BE2C (cell line): ENCODE data around the gene KIF23.

Experiments used
- DNase-seq: peaks from one replicate; pipeline ENCODE4 v3.0.0-alpha.2; 2020
- H3K27me3 ChIP-seq: fragments of 250-450 bp; sonication (Bioruptor Pico); 2 replicates; pipeline ENCODE4 v1.5.1; 2020; ENCODE audit warnings: mild to moderate bottlenecking
- H3K36me3 ChIP-seq: fragments of 250-450 bp; sonication (Bioruptor Pico); 2 replicates; pipeline ENCODE4 v1.5.1; 2020; ENCODE audit warnings: mild to moderate bottlenecking
- H3K4me1 ChIP-seq: fragments of 250-450 bp; sonication (Bioruptor Pico); 2 replicates; pipeline ENCODE4 v1.5.1; 2020
- H3K4me3 ChIP-seq: 2 replicates; pipeline ENCODE4 v1.5.1; 2011; ENCODE audit warnings: low read depth, low read length
- H3K9me3 ChIP-seq: fragments of 250-450 bp; sonication (Bioruptor Pico); 2 replicates; pipeline ENCODE4 v1.5.1; 2020
- TF ChIP-seq, protein P1 (sequence below): IDR thresholded peaks from 2 replicates; pipeline ENCODE4 v1.5.1; 2012; ENCODE audit warnings: mild to moderate bottlenecking, low read depth, low read length

Gene KIF23

GRCh38 chr15:69468241-69469121 is 54.3 kb downstream of the KIF23 start:
- no peaks in the 10 kb centered on the region for H3K36me3 ChIP-seq

DNA sequence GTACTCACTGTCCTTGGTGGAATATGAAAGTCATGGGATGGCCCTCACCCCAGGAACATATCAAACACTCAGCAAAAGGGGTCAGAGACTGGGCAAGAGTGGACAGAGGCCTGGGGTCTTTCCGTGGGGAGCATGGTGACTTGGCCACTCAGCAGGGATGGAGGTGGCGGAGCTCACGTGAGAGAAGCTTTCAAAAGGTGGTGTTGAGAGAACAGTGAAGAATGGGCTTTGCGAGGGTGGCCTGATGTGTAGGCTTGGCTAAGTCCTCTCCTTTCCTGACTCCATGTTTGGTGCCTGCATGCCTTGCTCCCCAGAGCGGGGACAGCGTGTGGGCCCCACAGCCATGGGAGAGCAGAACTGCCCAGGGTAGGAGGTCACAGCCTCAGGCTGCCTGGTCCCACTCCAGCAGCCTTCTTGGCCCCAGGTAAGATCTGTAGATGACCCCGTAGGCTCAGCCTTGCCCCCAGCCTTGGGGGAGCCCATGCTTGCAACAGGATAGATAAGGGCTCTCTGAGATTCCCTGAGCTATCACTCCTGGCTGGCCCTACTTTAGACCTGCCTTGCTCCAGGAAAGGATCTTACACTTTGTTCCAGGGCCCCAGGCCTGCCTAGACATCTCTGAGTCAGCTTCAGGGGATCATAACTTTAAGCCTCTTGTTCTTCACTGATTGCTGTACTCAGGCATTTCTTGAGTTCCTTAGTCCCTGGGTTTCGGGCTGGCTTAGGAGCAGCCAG is 55.5 kb downstream of the KIF23 start:
- H3K9me3 ChIP-seq = no peaks in the 10 kb centered on the region
- H3K4me1 ChIP-seq = peaks cover 21% of the 10 kb centered on the region
- no peak overlapping the region for H3K4me3 ChIP-seq
- TF ChIP-seq, protein P1, sequence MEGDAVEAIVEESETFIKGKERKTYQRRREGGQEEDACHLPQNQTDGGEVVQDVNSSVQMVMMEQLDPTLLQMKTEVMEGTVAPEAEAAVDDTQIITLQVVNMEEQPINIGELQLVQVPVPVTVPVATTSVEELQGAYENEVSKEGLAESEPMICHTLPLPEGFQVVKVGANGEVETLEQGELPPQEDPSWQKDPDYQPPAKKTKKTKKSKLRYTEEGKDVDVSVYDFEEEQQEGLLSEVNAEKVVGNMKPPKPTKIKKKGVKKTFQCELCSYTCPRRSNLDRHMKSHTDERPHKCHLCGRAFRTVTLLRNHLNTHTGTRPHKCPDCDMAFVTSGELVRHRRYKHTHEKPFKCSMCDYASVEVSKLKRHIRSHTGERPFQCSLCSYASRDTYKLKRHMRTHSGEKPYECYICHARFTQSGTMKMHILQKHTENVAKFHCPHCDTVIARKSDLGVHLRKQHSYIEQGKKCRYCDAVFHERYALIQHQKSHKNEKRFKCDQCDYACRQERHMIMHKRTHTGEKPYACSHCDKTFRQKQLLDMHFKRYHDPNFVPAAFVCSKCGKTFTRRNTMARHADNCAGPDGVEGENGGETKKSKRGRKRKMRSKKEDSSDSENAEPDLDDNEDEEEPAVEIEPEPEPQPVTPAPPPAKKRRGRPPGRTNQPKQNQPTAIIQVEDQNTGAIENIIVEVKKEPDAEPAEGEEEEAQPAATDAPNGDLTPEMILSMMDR = no peak
- H3K36me3 ChIP-seq = no peaks in the 10 kb centered on the region
- no peaks in the 10 kb centered on the region for H3K27me3 ChIP-seq
- no peak for DNase-seq

More at GRCh38 chr15:69468241-69469121, 54.3 kb downstream of the KIF23 start:
- H3K4me1 ChIP-seq = peaks cover 21% of the 10 kb centered on the region
- TF ChIP-seq, protein P1 = no peak
- H3K9me3 ChIP-seq = no peaks in the 10 kb centered on the region
- DNase-seq = peak; percentile 73
- H3K4me3 ChIP-seq = no peak overlapping the region
- H3K27me3 ChIP-seq = no peaks in the 10 kb centered on the region

GRCh38 chr15:69472046-69472445 is 57.9 kb downstream of the KIF23 start:
- TF ChIP-seq, protein P1 = no peak
- H3K4me1 ChIP-seq = peaks cover 14% of the 10 kb centered on the region
- H3K36me3 ChIP-seq = no peaks in the 10 kb centered on the region
- DNase-seq = no peak
- H3K9me3 ChIP-seq = no peaks in the 10 kb centered on the region
- no peaks in the 10 kb centered on the region for H3K27me3 ChIP-seq
- no peak overlapping the region for H3K4me3 ChIP-seq

GRCh38 chr15:69472562-69472961 is 58.4 kb downstream of the KIF23 start:
- Histone ChIP-seq H3K27me3 (no peaks in the 10 kb centered on the region), H3K9me3 (no peaks in the 10 kb centered on the region), H3K36me3 (no peaks in the 10 kb centered on the region), H3K4me1 (peaks cover 14% of the 10 kb centered on the region), H3K4me3 (no peak overlapping the region)
- no peak for DNase-seq
- TF ChIP-seq, protein P1 = no peak

DNA sequence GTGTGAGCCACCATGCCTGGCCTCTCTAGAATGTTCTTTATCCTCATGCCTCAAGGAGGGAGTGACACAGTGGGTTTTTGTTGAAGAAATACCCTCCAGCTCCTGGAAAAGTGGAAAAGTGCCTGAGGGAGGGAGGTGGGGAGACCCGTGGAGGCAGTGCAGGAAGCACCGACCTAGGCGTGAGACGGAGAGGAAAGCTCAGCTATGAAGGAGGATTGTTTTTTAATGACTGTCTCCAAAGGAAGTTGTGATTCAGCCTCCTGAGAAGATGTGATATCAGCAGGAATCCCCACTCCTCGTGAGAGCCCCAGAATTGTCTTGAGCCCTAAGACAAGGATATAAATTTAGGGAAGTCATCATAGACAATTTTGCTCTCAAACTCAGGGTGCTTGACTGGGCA is 60.1 kb downstream of the KIF23 start:
- 0 out of 2 replicates have a peak, but pooled peaks cover 3% of the 10 kb centered on the region for H3K4me1 ChIP-seq
- H3K27me3 ChIP-seq = no peaks in the 10 kb centered on the region
- no peak for DNase-seq

More for the DNA sequence above, 60.1 kb downstream of the KIF23 start:
- H3K4me3 ChIP-seq = no peak overlapping the region
- TF ChIP-seq, protein P1 = no peak
- H3K36me3 ChIP-seq = no peaks in the 10 kb centered on the region
- no peaks in the 10 kb centered on the region for H3K9me3 ChIP-seq
